AG10803 (cell line): ENCODE measurements around the gene RAD51B.
A peak's percentile ranks its signal among the peaks of the same experiment; 100 is the strongest.

ENCODE experiments used
- DNase-seq: peaks from one replicate; pipeline ENCODE4 v3.0.0; 2010; ENCODE audit warnings: low read depth
- H3K4me3 ChIP-seq: 2 replicates; pipeline ENCODE4 v1.5.1; 2011; ENCODE audit warnings: mild to moderate bottlenecking, low read length, control low read depth
- TF ChIP-seq, protein P1 (sequence below): conservative IDR thresholded peaks from 2 replicates; pipeline ENCODE4 v1.5.1; 2011; ENCODE audit warnings: mild to moderate bottlenecking, low read length, control low read depth, inconsistent platforms

RAD51B gene

DNA sequence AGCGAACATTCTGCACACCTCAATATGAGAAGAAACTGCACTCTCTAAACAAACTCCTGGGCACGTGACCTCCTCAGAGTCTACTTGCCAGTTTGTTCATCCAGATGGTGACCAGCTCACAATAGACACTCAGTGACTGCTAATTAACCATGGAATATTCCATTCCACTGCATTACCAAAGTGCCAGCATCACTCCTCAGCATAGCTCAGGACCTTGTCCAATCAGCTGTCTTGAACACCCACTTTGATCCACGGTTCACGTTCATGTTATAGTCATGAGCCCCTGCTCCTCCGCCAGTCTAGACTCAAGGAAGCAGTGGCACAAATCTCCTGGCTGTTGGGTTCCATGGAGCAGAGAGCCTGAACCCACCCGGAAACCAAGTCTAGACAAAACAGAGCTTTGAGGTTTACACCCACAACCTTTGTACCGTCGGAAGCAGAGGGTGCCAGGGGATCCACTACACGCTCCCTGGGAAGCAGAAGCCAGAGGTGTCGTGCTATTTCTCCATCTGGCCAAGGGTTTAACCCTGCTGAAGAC, 688.0 kb downstream of the RAD51B start:
- H3K4me3 ChIP-seq, result no peak overlapping the region
- TF ChIP-seq, protein P1, sequence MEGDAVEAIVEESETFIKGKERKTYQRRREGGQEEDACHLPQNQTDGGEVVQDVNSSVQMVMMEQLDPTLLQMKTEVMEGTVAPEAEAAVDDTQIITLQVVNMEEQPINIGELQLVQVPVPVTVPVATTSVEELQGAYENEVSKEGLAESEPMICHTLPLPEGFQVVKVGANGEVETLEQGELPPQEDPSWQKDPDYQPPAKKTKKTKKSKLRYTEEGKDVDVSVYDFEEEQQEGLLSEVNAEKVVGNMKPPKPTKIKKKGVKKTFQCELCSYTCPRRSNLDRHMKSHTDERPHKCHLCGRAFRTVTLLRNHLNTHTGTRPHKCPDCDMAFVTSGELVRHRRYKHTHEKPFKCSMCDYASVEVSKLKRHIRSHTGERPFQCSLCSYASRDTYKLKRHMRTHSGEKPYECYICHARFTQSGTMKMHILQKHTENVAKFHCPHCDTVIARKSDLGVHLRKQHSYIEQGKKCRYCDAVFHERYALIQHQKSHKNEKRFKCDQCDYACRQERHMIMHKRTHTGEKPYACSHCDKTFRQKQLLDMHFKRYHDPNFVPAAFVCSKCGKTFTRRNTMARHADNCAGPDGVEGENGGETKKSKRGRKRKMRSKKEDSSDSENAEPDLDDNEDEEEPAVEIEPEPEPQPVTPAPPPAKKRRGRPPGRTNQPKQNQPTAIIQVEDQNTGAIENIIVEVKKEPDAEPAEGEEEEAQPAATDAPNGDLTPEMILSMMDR, result no peak
- DNase-seq, result no peak

DNA sequence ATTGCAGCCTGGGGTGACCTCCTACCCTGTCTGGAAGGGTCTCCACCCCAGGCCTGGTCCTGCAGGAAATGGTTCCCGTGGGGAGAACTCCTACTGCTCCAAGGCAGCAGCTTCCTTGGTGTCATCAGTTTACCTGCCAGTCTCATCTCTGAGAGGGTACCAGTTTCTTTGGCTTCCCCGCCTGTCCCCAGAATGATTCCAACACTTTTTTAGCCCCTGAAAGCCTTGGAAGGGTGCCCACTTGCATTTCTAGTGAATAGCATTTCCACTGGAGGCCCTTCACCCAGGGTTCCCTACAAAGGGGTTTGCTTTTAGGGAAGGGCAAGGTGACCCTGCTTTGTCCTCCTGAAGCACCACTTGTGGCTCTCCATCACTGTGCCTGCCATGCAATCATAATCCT, 689.0 kb downstream of the RAD51B start:
- TF ChIP-seq, protein P1, result no peak
- H3K4me3 ChIP-seq, result no peak overlapping the region
- DNase-seq, result no peak

DNA sequence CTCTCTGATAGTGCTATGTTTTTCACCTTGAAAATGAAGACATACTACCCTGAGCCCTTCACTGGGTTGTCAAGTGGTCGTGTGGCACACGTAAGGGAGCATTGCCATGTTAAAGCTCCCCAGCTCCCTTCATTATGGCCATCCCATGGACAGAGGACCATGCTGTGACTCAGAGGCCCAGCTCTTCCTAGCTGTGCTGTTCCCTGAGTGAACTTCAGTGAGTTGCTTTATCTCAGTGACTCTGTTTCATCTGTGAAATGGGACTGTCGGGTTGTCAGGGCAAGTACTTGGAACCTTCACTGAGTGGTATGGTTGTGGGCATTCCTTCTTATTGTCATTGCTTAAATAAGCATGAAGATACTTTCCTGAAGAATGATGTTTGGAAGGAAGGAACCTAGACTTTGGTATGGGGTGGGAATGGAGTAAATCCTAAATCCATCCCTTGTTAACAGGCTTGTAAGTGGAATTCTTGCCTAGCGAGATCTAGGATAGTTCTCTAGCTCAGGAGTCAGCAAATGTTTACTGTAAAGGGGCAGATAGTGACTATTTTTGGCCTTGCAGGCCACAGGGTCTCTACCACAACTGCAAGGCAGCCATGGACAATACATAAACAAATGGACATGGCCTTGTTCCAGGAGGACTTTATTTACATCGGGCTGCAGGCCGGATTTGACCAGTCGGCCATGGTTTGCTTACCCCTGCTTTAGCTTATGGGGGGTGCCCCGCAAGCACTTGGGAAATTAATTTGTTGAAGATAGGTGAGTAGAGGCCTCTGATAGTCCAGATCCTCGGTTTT, 689.8 kb downstream of the RAD51B start:
- TF ChIP-seq, protein P1, result no peak
- H3K4me3 ChIP-seq, result no peak overlapping the region
- no peak for DNase-seq

DNA sequence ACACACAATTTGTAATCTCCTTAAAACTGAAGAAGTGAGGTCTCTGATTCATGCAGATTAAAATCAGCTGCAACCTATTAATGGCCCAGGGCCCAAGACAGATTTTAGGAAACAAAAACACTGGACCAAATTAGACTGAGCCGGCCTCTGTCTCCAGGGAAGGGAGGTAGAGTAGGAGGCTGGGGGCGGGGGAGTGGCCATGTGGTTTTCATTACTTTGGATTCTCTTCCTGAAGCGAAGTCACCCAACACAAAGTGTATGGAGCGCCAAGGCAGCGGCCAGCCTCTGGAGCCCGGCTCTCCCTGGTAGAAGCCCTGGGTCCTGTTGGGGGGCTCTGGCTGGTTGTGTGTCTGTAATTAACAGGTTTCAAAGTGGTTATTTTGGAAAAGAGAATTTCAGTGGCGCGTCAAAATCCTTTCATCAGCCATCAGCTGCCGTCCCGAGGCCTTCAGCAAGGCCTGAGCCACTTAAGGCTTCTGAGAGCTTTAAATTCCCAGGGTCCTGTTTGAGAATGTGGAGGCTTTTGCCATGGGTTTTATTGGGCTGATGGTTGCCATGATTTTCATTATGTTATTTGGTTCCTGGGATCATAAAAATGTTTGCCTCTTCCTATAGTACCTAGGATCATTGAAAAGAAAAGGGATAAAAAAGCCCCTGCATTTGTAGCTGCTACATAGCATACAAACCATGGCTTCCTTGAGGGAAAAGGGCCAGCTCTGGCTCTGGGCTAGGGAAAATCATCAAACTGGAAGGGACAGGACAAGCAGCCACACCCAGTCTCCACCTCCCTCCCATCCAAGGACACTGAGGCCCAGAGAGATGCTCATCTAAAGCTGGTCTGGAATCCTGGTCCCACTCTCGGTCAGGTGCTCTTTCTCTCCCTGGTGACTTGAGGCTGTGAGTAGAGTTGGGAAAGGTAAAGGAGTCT, 690.9 kb downstream of the RAD51B start:
- DNase-seq, result peak; percentile 95
- TF ChIP-seq, protein P1, result no peak
- H3K4me3 ChIP-seq, result no peak overlapping the region

DNA sequence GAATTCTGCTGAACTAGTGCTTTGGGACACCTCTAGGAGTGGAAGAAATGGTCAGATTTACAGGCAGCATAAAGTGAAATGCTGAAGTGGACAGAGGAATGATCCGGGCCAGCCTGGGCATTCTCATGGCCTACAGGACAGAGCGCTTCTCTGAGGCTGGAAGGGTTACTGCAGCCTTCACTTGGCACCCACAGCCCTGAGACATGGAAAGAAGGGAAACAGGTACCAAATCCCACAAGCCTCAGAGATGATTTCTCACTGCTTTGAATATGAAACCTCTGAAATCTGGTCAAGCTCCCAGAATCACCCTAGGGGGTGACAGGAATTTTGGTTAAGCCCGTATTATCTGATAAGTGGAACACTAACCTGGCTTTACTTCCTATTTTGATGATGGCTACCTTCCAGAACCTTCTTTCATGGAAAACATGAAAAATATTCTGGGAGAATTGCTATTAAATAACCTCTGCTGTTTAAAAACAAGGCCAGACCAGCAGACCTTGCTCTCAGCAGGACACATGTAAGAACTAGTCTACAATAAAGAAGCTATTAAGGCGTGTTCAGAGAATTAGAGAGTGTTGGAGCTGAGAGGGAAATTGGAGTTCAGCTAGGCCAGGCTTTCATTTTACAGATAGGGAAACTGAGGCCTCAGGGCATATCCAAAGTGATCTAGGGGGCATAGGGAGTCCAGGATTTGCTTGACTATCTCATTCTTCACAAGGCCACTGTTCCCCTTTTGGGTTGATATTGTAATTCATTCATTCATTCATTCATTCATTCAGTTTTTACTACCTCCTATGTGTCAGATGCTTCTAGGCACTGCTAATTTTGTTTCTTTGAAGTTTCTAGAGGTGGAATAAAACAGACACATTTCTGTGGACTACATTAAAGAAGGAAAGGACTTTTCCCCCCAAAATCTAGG, 691.8 kb downstream of the RAD51B start:
- TF ChIP-seq, protein P1, result peak; percentile 15; the same call in 1 of the 2 replicates
- no peak for DNase-seq

DNA sequence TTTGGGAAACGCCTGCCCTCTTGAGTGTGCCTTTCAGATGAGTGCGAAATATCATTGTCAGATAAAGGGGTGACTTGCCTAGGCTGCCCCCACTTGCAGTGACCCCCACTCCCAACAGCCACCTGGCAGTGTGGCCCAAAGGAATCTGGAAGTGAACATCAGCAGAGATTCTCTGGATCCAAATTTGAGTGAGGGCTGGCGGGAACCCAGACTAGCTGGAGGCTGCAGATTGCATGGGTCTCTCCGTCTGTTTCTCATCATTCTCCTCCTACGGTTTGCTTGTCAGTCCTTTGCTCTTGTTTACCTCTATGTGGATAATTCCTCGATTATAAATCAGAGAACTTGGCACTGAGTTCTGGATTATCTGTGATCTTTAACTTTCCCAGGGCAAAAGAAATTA, 692.5 kb downstream of the RAD51B start:
- no peak overlapping the region for H3K4me3 ChIP-seq
- TF ChIP-seq, protein P1, result no peak
- DNase-seq, result peak; percentile 74

More for the DNA sequence above, 691.8 kb downstream of the RAD51B start:
- no peak overlapping the region for H3K4me3 ChIP-seq
